ENCODE results near the gene DPH6.
"Not testable (repeated sequence)": the region's sequence is repeated elsewhere in the genome, so short reads cannot be mapped to it uniquely, and the experiment has no call there.

DPH6 gene

GRCh38 chr15:35485411-35485810, 60.6 kb downstream of the DPH6 start:
- no peak for DNase-seq (ENCODE audit: low read depth in 2 of 2)

GRCh38 chr15:35484231-35484945, 61.6 kb downstream of the DPH6 start:
- no peak for DNase-seq (ENCODE audit: low read depth in 2 of 2)

GRCh38 chr15:35481992-35482391, 64.0 kb downstream of the DPH6 start:
- DNase-seq (ENCODE audit: low read depth in 2 of 2), result no peak

- no peak for DNase-seq (ENCODE audit: low read depth in 2 of 2)
Observed at GRCh38 chr15:35481064-35481463, 64.9 kb downstream of the DPH6 start.

- no peak for DNase-seq (ENCODE audit: low read depth in 2 of 2)
Observed at GRCh38 chr15:35479423-35479822, 66.5 kb downstream of the DPH6 start.

GRCh38 chr15:35477312-35478262, 68.4 kb downstream of the DPH6 start:
- no peak for DNase-seq (ENCODE audit: low read depth in 2 of 2)

- no peak for DNase-seq (ENCODE audit: low read depth in 2 of 2)
Observed at GRCh38 chr15:35471024-35471423, 74.9 kb downstream of the DPH6 start.

- no peak for DNase-seq (ENCODE audit: low read depth in 2 of 2)
Observed at GRCh38 chr15:35470441-35470840, 75.5 kb downstream of the DPH6 start.

GRCh38 chr15:35466476-35466875, 79.5 kb downstream of the DPH6 start:
- no peak for DNase-seq (ENCODE audit: low read depth in 2 of 2)

GRCh38 chr15:35465783-35466182, 80.2 kb downstream of the DPH6 start:
- no peak for DNase-seq (ENCODE audit: low read depth in 2 of 2)

- DNase-seq (ENCODE audit: low read depth in 2 of 2), result no peak
Observed at GRCh38 chr15:35460616-35461015, 85.3 kb downstream of the DPH6 start.

GRCh38 chr15:35458176-35458856, 87.6 kb downstream of the DPH6 start:
- DNase-seq (ENCODE audit: low read depth in 2 of 2), result no peak

- DNase-seq (ENCODE audit: low read depth in 2 of 2), result no peak
Observed at GRCh38 chr15:35455201-35455600, 90.8 kb downstream of the DPH6 start.

- no peak for DNase-seq (ENCODE audit: low read depth in 2 of 2)
Observed at GRCh38 chr15:35450492-35450891, 95.5 kb downstream of the DPH6 start.

- no peak for DNase-seq (ENCODE audit: low read depth in 2 of 2)
Observed at GRCh38 chr15:35448294-35448693, 97.7 kb downstream of the DPH6 start.

- no peak for DNase-seq (ENCODE audit: low read depth in 2 of 2)
Observed at GRCh38 chr15:35445891-35446290, 100.1 kb downstream of the DPH6 start.

- DNase-seq (ENCODE audit: low read depth in 2 of 2), result no peak
Observed at GRCh38 chr15:35444557-35445204, 101.3 kb downstream of the DPH6 start.

- DNase-seq (ENCODE audit: low read depth in 2 of 2), result no peak
Observed at GRCh38 chr15:35443376-35443775, 102.6 kb downstream of the DPH6 start.

GRCh38 chr15:35442742-35443141, 103.2 kb downstream of the DPH6 start:
- no peak for DNase-seq (ENCODE audit: low read depth in 2 of 2)

- DNase-seq (ENCODE audit: low read depth in 2 of 2), result not testable (repeated sequence)
Observed at GRCh38 chr15:35441279-35441678, 104.7 kb downstream of the DPH6 start.

GRCh38 chr15:35440265-35440664, 105.7 kb downstream of the DPH6 start:
- no peak for DNase-seq (ENCODE audit: low read depth in 2 of 2)

GRCh38 chr15:35439291-35439690, 106.7 kb downstream of the DPH6 start:
- no peak for DNase-seq (ENCODE audit: low read depth in 2 of 2)
